ENCODE data around the gene CREB3L1. TPM values are rescaled to one million over a fixed set of nuclear protein-coding genes. Genes with fewer than 3 reads are reported as not detected.

Gene CREB3L1
- total and polyA plus RNA-seq, 2 of the 13 experiments (the other 11 are each of a cell fraction or from before 2014, with no cell fraction given): not detected

- TF ChIP-seq RFX3 (CRISPR knock-in tag; IDR thresholded peaks at IDR 0.05) (no peak), HOXA7 (CRISPR knock-in tag; IDR thresholded peaks at IDR 0.05) (no peak), RERE (CRISPR knock-in tag; IDR thresholded peaks at IDR 0.05; ENCODE audit: low read depth) (no peak), NFYC (CRISPR knock-in tag; IDR thresholded peaks at IDR 0.05) (no peak), MNT (IDR thresholded peaks at IDR 0.05) (no peak), MTF2 (CRISPR knock-in tag; IDR thresholded peaks at IDR 0.05; ENCODE audit: borderline replicate concordance) (no peak), ZNF30 (CRISPR knock-in tag; IDR thresholded peaks at IDR 0.05) (no peak), ZBTB37 (CRISPR knock-in tag; IDR thresholded peaks at IDR 0.05) (peak; percentile 27; the same call in 1 of the 2 replicates), MBNL3 (CRISPR knock-in tag; conservative IDR thresholded peaks at IDR 0.05) (no peak), FOXM1 (CRISPR knock-in tag; IDR thresholded peaks at IDR 0.05) (no peak), SALL2 (CRISPR knock-in tag; IDR thresholded peaks at IDR 0.05) (no peak; the same call in 1 of the 2 replicates), FOXA3 (CRISPR knock-in tag; IDR thresholded peaks at IDR 0.05) (peak; percentile 64; the same call in 1 of the 2 replicates), BRD4 (CRISPR knock-in tag; IDR thresholded peaks at IDR 0.05) (peak; percentile 82; the same call in 1 of the 2 replicates), ZNF18 (CRISPR knock-in tag; IDR thresholded peaks at IDR 0.05; ENCODE audit: insufficient replicate concordance) (no peak), GABPB1 (CRISPR knock-in tag; IDR thresholded peaks at IDR 0.05) (peak; percentile 73), ZFAT (CRISPR knock-in tag; conservative IDR thresholded peaks at IDR 0.05) (no peak), ZBTB42 (CRISPR knock-in tag; IDR thresholded peaks at IDR 0.05) (peak; percentile 99), TFDP1 (CRISPR knock-in tag; IDR thresholded peaks at IDR 0.05; ENCODE audit: borderline replicate concordance) (no peak)
Observed at GRCh38 chr11:46242952-46243795, 34.3 kb upstream of the CREB3L1 start (continued).
